Measurements from ENCODE around the gene OSBP2. TPM values are rescaled to one million over a fixed set of nuclear protein-coding genes. Genes with fewer than 3 reads are reported as not detected.

The OSBP2 gene
- polyA plus RNA-seq, 1 donor: 4.4 TPM

- no peak for DNase-seq
These were observed 115.4 kb downstream of the OSBP2 start for GRCh38 chr22:30810105-30810504.

GRCh38 chr22:30813936-30814335 lies 119.3 kb downstream of the OSBP2 start:
- DNase-seq: no peak

DNA sequence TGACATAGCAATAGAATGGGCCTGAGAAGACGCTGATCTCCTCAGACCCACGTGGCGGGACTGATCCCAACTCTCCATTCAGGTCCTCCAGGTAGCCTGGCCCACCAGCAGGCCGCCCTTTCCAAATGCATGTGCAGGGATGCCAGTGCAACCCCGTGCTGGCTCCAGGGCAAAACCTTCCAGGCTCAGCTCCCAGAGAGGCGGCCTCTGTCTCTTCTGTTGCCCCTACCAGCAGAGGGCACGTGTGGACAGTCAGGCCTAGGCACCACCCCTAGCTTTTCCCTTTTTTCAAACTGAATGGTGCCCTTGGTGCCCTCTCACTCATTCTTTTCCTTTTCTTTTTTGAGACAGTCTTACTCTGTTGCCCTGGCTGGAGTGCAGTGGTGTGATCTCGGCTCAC lies 121.7 kb downstream of the OSBP2 start:
- DNase-seq: no peak

DNA sequence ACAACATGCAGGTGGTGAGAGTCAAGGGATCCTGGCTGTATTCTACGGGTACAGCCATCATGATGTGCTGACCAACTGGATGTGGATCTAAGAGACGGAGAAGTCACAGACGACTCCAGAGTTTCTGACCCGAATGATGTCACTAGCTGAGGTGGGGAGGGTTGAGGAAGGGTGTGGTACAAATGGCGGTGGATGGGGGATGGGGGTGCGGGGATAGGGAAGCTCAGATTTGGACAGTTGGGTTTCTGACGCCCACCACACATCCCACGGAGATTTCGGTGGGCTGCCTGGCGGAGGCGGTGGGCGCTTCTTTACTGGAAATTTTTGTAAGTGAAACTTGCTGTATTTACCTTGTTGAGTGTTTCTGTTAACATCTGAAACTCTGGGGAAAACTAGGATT lies 126.7 kb downstream of the OSBP2 start:
- DNase-seq: no peak

- no peak for DNase-seq
These were observed 127.2 kb downstream of the OSBP2 start for GRCh38 chr22:30821863-30822215.

DNA sequence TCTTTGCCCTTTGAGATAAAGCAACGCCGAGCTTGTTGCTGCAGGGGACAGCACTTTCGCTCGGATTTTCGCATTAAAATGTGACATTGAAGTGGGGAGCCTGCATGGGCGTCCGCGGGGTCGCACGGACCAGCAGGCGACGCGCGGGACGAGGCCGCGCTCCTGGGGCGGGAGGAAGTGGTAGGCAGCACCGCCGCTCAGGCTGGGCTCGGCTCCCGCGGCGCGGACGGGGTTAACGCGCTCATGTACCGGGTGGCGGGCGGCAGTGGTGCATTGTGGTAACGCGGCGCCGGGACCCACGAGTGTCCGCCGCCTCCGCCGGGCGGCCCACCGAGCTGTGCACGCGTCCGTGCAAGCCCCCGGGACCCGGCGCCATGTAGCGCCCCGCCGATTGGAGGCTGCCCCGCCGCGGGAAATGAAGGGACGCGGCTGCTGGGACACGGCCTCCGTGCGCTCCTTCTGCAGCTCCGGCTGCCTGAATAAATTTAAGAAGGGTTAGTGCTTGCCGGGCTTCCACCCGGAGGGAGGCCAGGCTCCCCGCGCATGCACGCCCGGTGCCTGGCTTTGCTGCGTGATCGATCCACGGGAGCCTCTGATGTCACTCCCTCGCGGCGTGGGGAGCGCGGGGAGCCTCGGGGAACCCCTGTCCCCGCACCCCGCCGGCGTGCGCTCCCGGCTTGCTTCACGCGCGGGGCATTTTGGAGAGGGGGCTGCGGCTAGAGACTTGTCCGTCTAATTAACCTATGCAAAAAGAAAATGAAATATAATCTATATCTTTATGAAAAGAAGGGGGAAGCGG lies 127.7 kb downstream of the OSBP2 start:
- no peak for DNase-seq

DNA sequence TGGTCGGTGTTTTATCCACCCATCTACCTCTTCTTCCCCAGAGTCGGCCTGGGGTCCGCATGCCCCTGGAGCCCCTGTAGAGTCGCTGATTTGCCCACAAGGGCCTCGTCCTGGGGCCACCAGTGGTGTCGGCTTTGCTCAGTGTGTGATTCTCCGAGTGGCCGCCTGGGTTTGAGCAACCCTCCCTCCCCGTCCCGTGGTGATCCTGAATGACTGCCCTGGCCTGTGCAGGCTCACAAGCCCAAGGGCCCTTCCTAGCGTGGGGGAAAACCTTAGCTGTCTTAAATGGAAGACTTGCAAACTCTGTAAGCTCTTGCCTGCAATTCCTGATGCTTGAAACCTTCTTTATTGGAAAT lies 128.3 kb downstream of the OSBP2 start:
- no peak for DNase-seq

- no peak for DNase-seq
These were observed 129.4 kb downstream of the OSBP2 start for GRCh38 chr22:30824096-30824495.

GRCh38 chr22:30824711-30825110 lies 130.0 kb downstream of the OSBP2 start:
- DNase-seq: no peak

- DNase-seq: no peak
These were observed 131.2 kb downstream of the OSBP2 start for GRCh38 chr22:30825711-30826505.

- no peak for DNase-seq
These were observed 132.1 kb downstream of the OSBP2 start for GRCh38 chr22:30826670-30827355.

- DNase-seq: no peak
These were observed 133.0 kb downstream of the OSBP2 start for GRCh38 chr22:30827646-30828045.

DNA sequence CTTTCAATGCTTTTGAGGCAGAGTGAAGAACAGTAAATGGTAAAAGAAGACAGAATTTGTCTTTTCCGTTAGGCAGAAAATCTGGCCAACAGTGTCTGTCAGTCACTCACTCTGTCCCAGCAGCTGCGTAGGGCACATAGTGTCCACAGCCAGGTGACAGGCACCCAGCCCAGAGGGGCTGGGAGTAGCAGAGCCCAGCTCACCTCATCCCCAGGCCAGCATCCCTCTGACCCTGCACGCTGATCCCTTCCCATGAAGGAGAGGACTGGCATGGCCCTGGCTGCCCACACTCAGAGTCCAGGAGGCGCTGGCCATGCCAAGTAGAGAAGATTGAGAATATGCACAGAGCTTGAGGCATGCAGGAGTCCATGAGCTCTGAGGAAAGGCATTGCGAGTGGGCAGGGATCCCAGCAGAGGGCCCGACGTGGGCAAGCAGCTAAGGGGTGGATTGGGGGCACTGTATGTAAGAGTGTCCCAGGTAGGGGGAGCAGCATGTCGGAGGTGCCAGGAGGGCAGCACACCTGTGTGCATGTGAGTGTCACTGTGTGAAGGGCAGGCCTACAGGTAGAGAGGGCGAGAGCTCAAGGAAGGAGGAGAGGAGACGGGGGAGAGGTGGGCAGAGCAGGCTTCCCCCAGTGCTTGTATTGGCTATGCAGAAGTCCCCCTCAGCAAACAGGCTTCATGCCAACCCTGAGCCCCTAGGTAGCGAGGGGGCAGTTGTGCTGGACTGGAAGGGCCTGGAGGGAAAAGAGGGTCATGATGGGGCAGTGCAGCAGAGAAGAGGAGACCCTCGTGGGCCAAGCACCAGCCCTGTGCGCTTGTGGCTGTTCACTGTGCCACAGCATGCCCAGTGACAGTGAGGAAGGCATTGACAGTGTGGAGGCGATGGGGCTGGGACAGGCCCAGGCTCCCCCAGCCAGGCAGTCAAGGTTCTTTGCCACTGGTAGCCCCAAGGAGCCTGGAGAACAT lies 133.8 kb downstream of the OSBP2 start:
- DNase-seq: no peak

- DNase-seq: no peak
These were observed 135.4 kb downstream of the OSBP2 start for GRCh38 chr22:30829901-30830550.

DNA sequence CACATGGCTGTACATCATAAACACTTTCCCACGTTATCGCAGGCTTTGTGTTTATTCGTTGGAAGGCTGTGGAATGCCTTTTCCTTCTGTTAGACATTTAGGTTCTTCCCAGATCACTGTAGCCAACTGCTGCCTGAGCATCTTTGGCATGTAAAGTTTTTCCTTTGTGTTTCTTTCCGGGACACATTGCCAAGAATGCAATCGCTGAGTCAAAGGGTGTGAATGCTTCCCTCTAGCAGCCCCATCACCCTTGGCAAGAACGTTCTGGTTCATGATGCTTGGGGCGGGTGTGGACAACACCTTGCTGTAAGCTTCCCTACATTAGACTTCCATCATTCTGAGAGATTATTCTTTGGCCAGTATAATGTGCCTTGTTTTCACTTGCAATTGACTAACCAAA lies 136.2 kb downstream of the OSBP2 start:
- DNase-seq: no peak

DNA sequence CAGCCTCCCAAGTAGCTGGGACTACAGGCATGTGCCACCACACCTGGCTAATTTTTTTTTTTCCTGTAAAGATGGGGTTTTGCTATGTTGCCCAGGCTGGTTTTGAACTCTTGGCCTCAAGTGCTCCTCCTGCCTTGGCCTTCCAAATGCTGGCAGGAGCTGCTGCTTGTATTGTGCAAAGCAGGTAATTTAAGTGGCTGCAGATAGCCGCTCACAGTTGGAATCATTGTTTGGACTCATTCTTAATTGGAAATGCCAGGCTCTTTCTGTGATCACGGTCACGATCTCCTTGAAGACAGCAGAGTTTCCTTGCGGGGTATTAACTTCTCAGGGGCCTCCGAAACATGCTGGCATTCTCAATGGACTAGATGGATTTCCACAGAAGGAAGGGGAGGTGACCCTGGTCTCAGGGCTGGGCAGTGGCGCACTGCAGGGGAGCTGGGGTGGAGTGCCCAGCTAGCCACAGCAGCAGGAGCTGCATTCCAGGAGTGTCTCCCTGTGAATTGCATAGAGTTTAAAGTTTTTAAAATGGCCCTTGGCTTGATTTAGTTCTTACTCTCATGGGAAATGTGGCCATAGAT lies 137.8 kb downstream of the OSBP2 start:
- no peak for DNase-seq

DNA sequence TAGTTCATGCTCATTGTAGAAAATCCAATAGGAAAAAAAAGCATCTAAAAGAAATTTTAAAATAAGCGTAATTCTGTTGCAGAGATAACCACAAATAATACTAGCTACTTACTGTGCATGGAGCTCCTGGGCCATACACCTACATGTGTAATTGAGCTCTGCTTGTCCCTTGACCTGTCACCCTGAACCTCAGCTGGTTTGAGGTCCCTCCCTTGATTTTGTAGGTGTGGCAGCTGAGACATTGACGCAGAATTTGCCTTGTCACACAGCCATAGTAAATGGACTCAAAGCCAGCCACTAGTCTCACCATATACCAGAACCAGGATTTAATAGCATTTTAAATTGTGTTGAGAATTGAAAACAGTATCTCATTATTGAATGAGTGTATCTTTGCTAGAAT lies 138.6 kb downstream of the OSBP2 start:
- DNase-seq: no peak

- no peak for DNase-seq
These were observed 142.9 kb downstream of the OSBP2 start for GRCh38 chr22:30837531-30837930.

DNA sequence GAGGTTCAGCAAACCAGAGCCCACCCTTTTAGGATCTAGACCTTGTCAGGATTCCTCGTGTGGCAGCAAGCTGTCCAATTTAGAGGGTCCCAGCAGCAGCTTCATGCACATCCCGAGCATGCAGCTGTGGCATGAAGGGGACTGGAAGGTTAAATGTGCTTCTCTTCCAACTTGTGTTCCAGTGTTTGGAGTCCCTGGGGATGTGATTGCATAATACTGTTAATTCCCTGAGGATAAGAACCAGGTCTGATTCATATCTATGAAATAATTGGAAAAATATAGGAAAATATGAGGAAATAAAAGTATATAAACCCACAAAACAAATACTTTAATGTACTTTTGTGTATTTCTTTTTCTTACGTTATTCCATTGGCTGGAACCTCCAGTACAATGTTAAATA lies 143.4 kb downstream of the OSBP2 start:
- DNase-seq: no peak

DNA sequence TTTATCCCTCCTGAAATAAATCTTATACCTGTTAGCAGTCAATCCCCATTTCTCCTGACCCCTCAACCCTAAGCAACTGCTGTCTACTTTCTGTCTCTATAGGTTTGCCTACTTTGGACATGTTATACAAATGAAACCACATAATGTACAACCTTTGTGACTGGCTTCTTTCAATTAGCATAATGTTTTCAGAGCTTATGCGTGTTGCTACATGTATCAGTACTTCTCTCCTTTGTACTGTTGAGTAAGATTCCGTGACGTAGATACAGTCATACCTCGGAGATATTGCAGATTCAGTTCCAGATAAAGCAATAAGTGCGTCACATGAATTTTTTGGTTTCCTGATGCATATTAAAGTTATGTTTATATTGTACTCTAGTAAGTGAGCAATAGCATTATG lies 146.6 kb downstream of the OSBP2 start:
- DNase-seq: no peak

DNA sequence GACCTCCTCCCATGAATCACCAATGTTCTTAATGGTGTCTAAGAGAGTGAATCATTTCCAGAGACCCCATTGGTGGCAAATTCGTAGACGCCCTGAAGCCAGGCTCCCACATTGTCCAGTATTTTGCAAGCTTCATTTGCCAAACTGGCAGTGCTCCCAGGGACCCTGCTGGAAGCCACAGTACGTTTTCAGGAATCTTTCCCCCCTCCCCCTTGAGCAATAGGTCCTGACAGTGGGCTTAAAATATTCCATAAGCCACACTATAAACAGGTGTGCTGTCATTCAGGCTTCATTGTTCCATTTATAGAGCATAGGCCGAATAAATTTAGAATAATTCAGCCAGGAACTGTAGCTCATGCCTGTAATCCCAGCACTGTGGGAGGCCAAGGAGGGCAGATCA lies 148.6 kb downstream of the OSBP2 start:
- DNase-seq: no peak

DNA sequence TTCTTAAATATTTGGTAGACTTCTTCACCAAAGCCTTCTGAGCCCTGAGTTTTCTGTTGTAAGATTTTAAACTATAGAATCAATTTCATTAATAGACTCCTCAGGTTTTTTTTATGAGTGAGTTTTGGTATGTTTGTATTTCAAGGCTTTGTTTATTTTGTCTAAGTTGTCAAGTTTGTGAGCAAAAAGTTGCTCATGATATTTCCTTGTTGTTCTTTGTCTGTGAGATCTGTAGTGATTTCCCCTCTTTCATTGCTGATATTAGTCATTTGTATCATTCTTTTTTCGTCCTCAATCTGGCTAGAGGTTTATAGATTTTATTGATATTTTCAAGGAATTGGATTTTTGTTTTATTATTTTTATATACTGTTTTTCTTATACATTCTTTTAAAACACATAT lies 152.9 kb downstream of the OSBP2 start:
- DNase-seq: no peak
